8988T (cell line): ENCODE data around the gene CTAGE6.
"Not testable (repeated sequence)": the region's sequence is repeated elsewhere in the genome, so short reads cannot be mapped to it uniquely, and the experiment has no call there.

Experiments
- DNase-seq: peaks from one replicate; pipeline ENCODE4 v3.0.0; 2011

CTAGE6 gene, protein sequence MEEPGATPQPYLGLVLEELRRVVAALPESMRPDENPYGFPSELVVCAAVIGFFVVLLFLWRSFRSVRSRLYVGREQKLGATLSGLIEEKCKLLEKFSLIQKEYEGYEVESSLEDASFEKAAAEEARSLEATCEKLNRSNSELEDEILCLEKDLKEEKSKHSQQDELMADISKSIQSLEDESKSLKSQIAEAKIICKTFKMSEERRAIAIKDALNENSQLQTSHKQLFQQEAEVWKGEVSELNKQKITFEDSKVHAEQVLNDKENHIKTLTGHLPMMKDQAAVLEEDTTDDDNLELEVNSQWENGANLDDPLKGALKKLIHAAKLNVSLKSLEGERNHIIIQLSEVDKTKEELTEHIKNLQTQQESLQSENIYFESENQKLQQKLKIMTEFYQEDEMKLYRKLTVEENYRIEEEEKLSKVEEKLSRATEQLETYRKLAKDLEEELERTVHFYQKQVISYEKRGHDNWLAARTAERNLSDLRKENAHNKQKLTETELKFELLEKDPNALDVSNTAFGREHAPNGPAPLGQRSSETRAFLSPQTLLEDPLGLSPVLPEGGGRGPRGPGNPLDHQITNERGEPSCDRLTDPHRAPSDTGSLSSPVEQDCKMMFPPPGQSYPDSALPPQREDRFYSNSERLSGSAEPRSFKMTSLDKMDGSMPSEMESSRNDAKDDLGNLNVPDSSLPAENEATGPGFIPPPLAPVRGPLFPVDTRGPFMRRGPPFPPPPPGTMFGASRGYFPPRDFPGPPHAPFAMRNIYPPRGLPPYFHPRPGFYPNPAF

DNA sequence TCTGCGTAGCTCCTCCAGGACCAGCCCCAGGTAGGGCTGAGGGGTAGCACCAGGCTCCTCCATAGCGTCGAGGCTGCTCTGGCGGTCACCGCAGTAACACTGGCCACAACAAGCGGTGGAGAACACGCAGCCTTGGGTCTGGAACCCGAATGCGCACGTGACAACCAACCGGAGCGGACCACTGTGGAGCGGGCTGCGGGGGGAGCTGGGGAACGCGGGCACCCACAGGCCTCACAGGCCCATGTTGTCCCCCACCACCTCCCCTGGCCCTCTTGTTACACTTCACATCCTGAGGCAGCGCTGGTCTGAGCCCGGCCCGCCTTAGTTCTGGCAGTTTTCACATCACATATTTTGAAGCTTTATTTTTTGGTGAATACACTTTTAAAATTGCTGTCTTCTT lies at the start of gene CTAGE6:
Gene CTAGE6 (minus strand): TSS at position 101 of the 400 bp plus-strand sequence. CDS start 38 bp downstream, at position 63.
- not testable (repeated sequence) for DNase-seq

DNA sequence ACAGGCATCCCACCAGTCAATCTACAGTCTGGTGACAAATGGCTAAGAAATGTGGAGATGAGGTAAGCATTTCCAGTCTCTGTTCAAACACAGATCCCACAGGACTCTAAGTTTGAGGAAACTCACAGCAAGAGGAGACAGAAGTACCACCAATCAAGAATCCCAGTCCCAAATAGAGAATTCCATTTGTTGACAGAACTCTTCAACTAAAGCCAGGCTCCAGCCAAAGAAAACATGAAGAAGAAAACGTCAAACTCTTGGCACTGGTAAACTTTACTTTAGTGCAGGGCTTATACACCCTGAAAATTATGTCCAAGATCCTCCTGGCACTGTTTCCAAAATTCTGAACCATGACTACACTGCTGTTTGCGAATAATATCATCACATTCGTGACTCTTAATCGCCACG lies 49.2 kb upstream of the CTAGE6 start:
- not testable (repeated sequence) for DNase-seq

DNA sequence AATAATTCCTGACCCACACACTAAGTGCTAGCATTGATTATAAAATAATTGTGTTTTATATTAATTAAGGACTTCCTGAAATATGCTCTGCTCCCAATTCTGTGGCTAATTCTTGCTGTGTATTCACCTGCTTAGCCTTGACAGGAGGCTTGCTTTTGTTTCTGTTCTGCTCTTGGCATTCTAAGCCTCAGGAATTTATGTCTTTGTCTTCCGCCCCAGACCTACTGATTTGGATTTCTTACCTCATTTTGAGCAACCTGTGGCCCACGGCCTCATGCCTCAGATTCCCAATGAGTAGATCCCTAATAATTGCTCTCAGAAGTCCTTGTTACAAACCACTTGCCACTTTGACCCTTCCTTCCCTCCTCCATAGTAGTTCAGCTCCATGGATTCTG lies 40.4 kb upstream of the CTAGE6 start:
- not testable (repeated sequence) for DNase-seq

DNA sequence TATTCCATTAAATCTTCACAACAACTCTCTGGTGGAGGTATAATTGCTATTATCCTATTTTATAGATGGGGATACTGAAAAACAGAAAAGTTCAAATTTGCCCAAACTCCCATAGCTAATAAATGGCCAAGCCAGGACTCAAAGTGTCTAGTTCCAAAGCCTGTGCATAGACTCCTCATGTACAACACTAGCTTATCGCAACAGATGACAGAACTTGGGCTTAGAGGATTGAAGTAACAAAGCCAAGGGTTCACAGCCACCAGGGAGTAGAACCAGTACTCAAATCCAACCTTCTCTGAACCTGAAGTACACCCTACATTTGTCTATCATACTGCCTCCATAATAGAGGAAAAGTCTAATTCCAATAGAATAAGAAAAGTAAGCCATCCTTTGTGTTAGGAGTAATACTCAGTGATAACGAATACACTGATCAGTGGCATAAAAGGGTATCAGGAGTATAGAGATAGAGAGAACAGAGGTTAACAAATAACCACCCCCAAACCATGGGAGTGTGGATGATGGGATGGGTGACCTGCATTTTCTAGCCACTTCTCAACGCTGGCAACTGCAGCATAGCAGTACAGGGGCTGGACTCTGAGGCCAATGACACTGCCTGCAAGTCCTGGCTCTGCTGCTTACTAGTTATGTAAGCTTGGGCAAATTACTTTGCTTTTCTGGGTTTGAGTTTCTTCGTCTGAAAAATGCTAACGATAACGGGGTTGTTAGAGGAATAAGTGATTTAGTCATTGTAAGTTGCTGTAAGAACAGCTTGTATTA lies 39.8 kb upstream of the CTAGE6 start:
- not testable (repeated sequence) for DNase-seq

DNA sequence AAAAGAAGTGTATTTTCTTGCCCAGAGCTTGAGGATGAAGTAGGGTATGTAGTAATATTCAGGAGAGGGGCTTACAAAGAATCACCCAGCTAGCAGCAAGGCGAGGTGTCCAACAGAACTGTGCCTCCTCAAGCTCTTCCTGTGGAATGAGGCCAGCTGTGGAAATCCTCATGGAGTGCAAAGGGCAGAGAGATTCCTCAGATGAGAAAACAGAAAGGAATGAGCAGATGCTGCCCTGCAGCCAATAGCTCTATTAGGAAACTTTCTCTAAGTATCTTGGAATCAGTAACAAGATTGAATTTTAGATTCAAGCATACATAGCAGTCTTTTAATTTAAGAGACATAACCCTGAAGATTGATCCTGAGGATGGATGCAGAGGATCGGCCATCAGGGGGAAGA lies 38.2 kb upstream of the CTAGE6 start:
- not testable (repeated sequence) for DNase-seq

DNA sequence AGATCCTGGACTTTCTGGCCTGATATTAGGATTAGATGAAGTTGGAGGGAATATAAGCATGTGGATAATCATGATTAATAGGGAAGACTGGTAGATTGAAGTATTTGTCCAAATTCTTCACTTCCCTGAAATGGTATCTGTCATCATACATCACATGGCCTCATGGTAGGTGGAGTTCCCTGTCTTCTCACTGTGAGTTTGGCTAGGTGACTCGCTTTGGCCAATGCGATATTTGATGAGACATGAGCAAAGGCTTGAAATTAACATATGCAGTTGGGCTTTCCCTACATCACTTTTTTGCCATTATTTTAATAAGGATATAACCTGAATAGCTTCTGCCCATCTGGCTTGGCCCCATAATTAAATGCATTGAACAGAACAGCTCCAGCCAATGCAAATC lies 35.1 kb upstream of the CTAGE6 start:
- not testable (repeated sequence) for DNase-seq

DNA sequence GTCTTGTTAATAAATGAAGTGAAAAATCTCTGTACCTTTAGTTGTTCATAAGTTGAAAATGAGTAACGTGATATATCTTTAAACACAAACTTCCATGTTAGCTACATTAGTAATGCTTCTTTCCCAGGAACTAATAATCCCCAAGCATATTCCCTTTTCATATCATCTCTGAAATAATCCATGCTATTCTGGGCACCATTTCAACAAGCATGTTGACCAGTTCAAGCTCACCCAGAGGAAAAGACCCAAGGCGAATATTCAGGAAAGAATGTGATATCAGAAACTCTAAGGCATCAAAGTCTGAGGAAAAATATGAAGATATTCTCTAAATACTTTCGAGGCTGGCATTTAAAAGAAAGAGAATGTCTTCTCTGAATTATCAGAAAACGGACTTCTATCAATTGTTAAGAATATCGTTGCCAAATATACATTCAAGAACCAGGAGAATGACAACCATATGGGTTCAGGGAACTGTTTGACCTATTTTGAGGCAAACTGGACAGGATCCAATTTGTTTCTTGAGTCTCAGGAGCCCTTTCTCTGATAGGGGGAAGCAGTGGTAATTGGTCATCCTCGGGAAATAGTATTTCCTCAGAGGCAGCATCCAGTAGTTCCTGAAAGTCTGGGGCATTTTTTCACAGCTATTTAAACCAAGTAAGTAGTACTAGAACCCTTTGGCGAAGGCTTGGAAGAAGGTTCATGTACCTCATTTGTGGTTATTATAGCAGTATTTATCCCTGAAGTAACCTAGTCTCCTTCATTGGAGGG lies 28.1 kb upstream of the CTAGE6 start:
- not testable (repeated sequence) for DNase-seq

DNA sequence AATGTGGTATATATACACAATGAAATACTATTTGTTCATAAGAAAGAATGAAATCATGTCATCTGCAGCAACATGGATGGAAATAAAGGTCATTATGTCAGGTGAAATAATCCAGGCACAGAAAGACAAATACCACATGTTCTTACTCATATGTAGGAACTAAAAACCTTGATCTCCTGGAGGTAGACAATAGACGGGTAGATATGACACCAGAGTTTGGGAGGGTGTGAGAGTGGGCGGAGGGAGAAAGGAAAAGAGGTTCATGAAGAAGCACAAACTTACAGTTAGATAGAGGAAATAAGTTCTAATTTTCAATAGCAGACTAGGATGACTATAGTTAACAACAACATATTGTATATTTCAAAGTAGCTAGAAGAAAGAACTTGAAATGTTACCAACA lies 22.1 kb upstream of the CTAGE6 start:
- DNase-seq, result not testable (repeated sequence)

DNA sequence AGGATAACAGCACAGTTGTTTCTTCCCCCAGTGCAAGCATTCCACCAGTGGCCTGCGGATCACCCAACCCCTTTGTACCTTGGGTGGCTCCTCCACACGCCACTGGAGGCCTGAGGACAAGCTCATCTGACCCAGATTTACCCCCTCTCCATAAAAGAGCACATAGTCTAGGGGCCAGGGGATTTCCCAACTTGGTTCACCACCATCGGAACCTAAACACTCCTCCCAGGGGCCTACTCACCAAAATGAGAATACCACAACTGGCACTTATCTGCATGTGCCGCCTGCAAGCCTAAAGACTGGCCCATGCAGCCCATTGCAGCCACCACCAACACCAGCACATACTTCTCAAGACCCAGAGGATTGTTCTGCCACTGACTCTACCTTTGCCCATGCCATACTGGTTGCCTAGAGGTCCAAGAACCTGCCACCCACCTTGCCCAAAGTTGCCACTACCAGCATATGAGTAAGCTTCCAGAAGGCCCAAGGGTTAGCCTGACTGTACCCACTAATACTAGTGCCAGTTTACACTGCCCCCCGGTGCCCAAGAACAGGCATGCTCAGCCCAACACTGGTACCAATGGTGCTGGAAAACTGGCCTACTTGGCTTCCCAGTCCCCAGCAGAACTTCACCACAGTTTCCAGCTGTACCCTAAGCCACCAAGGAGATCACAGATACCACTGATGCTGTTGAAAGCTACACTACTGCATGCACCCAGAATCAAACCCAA lies 15.4 kb upstream of the CTAGE6 start:
- DNase-seq, result not testable (repeated sequence)

DNA sequence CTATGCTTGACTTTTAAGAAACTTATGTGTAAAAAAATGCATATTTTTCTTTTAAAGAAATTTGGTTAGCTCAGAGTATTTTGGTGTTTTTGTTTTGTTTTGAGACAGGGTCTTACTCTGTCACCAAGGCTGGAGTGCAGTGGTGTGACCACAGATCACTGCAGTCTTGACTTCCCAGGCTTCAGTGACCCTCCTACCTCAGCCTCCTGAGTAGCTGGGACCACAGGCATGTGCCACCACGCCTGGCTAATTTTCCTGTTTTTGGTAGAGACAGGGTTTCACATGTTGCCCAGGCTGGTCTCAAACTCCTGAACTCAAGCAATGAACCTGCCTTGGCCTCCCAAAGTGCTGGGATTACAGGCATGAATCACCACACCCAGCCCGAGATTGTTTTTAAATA lies 10.0 kb upstream of the CTAGE6 start:
- not testable (repeated sequence) for DNase-seq

DNA sequence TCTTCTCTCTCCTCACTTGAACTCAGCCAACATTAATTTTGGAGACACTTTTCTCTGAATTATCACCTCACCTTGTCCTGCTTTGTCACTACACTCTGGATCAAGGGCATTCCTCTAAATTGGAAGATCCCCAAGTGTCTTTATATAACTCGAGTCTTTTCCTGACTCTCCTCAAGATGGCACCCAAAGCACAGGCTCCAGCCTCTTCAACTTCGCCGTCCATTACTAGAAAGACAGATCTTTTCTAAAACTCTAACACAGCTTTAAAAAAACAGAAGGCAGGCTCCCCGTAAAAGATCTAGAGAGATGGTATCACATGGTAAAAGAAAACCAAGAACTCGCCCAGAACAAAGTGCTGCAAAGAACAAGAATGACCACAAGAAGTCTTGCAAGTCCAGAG lies 8.2 kb upstream of the CTAGE6 start:
- not testable (repeated sequence) for DNase-seq

DNA sequence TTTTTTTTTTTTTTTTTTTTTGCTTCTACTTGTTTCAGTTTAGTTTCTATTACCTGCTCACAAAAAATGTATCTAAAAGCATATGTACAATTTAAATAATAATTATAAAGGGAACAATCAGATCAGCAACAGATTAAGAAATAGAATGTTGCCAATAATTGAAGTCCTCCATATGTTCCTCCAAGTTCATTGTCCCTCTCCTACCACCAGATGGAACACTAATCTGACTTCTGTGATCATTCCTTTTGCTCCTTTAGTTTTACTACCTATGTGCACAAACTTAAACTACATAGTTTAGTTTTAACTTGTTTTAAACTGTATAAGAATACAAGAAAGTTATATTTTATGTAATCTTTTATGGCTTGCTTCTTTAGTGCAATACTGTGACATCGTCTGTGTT lies 5.6 kb upstream of the CTAGE6 start:
- not testable (repeated sequence) for DNase-seq

DNA sequence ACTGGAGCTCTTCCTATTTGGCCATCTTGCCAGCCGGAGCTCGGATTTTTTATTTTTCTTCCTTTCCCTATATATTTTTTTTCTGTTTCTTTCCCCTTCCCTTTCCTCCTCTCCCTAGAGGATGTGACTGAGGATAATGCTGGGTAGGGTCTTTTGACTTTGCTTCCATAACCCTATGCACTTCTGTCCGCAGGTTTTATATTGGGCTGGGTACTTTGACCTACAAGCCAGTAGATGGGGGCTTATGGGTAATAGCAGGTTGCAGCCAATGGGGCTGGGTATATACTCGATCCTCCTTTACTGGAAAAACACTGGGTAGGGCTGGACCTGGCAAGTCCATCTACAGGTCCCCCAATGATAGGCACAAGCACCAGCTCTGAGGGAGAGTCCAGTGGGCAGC lies 12.2 kb downstream of the CTAGE6 start:
- DNase-seq, result not testable (repeated sequence)

DNA sequence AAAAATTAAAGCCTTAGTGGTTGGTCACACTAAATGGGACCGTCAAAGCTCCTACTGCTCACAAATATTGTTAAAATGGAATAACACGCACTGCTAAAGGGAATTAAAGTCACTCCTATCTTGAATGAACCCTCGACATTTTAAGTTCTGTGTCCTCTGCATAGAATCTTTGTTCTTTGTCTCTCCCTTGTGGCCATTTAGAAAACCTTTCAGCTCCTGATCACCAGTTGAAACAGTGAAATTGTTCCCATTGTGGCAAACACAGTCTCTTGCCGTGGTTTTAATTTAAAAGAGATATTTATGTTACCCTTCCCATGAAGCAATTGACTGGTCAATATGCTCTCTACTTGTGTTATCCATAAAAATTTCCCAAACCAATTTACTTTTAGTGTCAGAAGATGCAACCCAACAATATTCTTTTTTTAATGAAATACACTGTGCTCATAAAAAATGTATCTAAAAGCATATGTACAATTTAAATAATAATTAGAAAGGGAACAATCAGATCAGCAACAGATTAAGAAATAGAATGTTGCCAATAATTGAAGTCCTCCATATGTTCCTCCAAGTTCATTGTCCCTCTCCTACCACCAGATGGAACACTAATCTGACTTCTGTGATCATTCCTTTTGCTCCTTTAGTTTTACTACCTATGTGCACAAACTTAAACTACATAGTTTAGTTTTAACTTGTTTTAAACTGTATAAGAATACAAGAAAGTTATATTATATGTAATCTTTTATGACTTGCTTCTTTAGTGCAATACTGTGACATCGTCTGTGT lies 20.3 kb downstream of the CTAGE6 start:
- peak; percentile 12 for DNase-seq

DNA sequence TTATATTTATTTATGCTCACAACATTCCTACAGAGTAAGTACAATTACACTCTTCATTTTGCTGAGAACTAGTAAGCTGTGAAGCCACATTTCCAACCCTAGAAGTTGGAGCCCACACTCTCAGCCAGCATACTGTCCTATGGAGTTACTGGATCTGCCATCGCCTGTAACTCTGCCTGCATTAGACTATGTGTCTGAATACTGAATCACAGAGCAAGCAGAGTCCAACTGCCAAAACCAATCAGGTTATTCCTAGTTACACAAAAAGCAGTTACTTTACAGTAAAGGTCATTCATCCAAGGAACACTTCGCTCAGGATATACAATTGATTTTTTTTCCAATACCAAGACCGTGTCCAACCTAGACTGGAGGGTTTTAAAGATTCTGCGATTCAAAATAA lies 21.5 kb downstream of the CTAGE6 start:
- DNase-seq, result no peak

DNA sequence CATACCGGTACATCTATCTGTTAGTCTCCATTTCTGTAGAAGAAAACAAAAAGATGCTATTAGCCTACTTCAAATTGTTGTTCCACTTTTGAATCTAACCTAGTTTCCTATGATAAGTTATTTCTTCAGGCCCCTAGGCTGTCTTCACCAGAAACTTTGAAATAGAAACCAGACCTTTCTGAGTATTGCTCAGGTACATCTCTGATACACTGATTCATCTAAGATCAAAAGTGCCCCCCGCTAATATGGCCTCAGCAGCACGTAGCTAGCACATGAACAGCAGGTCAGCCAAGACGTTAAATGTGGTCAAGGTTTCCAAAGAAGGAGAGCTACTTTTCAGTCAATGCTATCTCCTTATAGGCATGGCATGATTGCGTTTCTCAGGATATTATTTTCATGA lies 23.6 kb downstream of the CTAGE6 start:
- no peak for DNase-seq

DNA sequence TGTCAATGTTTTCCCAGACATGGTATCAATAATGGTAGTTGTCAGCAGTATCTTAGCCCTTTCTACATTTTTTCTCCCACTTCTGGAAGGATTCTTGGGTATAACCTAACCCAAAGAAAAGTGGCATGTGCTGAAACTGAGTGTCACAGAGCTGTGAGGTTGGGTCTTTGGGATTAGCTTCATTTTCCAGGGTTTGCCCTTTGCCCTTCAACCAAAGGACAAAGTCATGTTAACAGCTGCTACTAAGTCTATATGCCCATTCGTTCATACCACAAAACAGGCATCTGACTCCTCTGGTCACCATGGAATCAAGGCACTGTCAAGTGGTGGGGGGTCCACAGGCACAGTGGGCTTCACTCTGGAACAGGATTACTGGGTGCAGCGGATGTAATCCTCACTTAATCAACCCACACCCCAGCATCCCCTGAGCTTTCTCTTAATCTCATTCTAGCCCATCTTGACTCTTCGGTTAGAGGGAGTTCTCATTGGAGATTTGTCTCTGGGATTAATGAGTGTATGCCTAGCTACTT lies 29.1 kb downstream of the CTAGE6 start:
- no peak for DNase-seq

DNA sequence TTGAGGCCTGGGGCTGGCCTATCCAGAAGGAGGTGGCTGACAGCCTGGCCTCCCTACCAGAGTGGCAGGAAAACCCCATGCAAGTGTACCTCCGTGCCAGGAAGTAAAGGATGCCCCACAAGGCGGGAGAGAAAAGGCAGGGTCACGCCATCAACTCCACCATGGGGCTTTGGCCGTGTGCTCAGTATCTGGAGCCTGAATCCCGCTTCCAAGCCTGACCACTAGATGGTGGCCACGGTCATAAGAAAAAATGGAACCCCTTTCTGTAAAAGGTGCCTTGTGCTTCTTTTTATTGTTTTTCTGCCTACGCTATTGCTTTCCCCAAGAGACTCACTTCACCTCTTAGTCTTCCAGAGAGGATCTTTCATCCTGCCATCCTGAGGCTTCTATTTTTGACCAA lies 29.9 kb downstream of the CTAGE6 start:
- DNase-seq, result not testable (repeated sequence)

DNA sequence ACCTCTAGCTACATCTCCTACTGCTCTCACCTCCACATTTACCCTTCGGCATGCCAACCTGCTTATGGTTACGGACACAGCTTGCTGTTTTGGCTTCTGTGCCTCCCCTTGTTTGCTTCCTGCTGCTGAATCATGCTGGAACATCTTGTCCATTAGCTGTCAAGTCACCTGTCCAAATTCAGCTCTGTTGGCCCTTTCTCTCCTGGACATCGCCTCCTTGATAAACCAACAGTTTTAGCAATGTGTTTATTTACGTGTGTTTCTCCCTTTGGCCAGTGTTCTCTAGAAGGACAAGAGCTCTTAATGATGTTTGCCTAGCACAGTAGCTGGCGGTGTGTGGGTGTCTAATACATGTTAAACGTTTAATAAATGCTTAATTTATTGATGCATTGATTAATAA lies 31.4 kb downstream of the CTAGE6 start:
- not testable (repeated sequence) for DNase-seq

DNA sequence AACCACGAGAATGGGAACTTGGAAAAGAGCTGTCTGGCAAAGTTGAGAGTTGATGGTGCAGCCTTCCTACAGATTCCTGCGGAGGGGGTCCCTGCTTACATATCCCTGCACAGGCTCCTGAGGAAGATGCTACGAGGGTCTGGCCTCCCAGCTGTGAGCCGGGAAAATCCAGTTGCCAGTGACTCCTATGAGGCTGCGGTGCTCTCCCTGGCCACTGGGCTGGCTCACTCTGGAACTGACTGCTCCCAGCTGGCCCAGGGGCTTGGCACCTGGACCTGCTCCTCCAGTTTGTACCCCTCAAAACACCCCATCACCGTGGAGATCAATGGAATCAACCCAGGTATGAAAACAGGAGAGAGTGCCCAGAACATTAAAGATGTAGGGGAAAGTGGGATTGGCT lies 37.2 kb downstream of the CTAGE6 start:
- DNase-seq, result not testable (repeated sequence)
